Rectal smooth muscle tissue (tissue), 1 donor: ENCODE measurements around the gene YIF1A.
"Not testable (repeated sequence)": the region's sequence is repeated elsewhere in the genome, so short reads cannot be mapped to it uniquely, and the experiment has no call there.

ENCODE experiments used
- H3K27ac ChIP-seq: one replicate; pipeline ENCODE4 v1.7.0; 2013; ENCODE audit warnings: low read depth, low read length, inconsistent platforms
- H3K27me3 ChIP-seq: one replicate; pipeline ENCODE4 v1.7.0; 2013; ENCODE audit warnings: low read length; ENCODE audit not compliant: control insufficient read depth, insufficient read depth
- H3K36me3 ChIP-seq: one replicate; pipeline ENCODE4 v1.7.0; 2013; ENCODE audit warnings: low read length; ENCODE audit not compliant: control insufficient read depth, insufficient read depth
- H3K4me1 ChIP-seq: one replicate; pipeline ENCODE4 v1.7.0; 2013; ENCODE audit warnings: low read length; ENCODE audit not compliant: control insufficient read depth, insufficient read depth
- H3K4me3 ChIP-seq: one replicate; pipeline ENCODE4 v1.7.0; 2013; ENCODE audit warnings: low read length
- H3K9ac ChIP-seq: one replicate; pipeline ENCODE4 v1.7.0; 2013; ENCODE audit warnings: low read length

YIF1A gene

DNA sequence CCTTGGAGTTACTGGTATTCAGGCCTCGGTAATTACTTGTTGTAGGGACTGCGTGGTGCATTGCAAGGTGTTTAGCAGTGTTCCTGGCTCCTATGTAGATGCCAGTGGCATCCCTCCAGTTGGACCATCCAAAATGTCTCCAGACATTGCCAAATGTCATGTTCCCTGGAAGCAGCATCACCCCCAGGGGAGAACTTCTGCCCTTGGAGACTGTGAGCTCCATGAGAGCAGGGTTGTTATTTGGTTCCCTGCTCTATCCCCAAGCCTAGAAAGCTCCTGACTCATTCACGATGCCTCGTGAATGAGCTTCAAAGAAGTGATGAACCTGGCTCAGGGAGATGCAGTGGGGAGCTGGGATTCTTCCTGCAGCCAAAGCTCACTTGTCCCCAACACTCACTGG is 32.7 kb upstream of the YIF1A start:
- H3K36me3 ChIP-seq, result no peaks in the 10 kb centered on the region
- H3K4me1 ChIP-seq, result peaks cover 9% of the 10 kb centered on the region
- H3K9ac ChIP-seq, result no peak overlapping the region
- no peaks in the 10 kb centered on the region for H3K27me3 ChIP-seq
- no peak overlapping the region for H3K27ac ChIP-seq
- H3K4me3 ChIP-seq, result no peak overlapping the region

DNA sequence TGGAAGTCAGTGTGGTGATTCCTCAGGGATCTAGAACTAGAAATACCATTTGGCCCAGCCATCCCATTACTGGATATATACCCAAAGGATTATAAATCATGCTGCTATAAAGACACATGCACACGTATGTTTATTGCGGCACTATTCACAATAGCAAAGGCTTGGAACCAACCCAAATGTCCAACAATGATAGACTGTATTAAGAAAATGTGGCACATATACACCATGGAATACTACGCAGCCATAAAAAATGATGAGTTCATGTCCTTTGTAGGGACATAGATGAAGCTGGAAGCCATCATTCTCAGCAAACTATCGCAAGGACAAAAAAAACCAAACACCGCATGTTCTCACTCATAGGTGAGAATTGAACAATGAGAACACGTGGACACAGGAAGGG is 31.8 kb upstream of the YIF1A start:
- H3K27me3 ChIP-seq, H3K36me3 ChIP-seq, H3K4me3 ChIP-seq, H3K9ac ChIP-seq, H3K27ac ChIP-seq: not testable (repeated sequence)
- H3K4me1 ChIP-seq, result peaks cover 13% of the 10 kb centered on the region

DNA sequence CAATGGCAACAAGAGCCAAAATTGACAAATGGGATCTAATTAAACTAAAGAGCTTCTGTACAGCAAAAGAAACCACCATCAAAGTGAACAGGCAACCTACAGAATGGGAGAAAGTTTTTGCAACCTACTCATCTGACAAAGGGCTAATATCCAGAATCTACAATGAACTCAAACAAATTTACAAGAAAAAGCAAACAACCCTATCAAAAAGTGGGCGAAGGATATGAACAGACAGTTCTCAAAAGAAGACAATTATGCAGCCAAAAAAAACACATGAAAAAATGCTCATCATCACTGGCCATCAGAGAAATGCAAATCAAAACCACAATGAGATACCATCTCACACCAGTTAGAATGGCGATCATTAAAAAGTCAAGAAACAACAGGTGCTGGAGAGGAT is 31.3 kb upstream of the YIF1A start:
- H3K27ac ChIP-seq, H3K4me3 ChIP-seq, H3K36me3 ChIP-seq, H3K9ac ChIP-seq, H3K27me3 ChIP-seq: not testable (repeated sequence)
- peaks cover 16% of the 10 kb centered on the region for H3K4me1 ChIP-seq

DNA sequence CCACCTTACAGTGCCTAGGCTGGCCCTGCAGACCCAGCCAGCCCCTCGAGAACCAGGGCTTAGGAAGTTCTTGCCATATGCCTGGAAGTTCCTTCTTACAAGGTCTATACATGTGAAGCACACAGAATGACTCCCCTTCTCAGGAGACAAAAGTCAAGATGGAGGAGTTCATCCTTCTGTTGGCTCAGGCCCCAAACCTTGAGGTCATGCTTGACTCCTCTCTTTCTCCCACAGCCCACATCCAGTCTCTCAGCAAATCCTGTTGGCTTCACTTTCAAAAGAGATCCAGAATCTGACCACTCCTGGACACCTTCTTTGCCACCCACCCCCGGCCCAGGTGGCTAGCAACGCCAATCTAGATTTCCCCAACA is 29.6 kb upstream of the YIF1A start:
- H3K4me1 ChIP-seq, result peaks cover 16% of the 10 kb centered on the region
- no peak overlapping the region for H3K9ac ChIP-seq
- no peak overlapping the region for H3K27ac ChIP-seq
- no peak overlapping the region for H3K4me3 ChIP-seq
- H3K36me3 ChIP-seq, result no peaks in the 10 kb centered on the region
- no peaks in the 10 kb centered on the region for H3K27me3 ChIP-seq

- Histone ChIP-seq H3K36me3 (no peaks in the 10 kb centered on the region), H3K27ac (peak overlapping the region; percentile 94), H3K4me1 (peaks cover 16% of the 10 kb centered on the region), H3K9ac (peak overlapping the region; percentile 40), H3K27me3 (no peaks in the 10 kb centered on the region), H3K4me3 (peak overlapping the region; percentile 50)
Measured at GRCh38 chr11:66317723-66318599, 29.0 kb upstream of the YIF1A start.

DNA sequence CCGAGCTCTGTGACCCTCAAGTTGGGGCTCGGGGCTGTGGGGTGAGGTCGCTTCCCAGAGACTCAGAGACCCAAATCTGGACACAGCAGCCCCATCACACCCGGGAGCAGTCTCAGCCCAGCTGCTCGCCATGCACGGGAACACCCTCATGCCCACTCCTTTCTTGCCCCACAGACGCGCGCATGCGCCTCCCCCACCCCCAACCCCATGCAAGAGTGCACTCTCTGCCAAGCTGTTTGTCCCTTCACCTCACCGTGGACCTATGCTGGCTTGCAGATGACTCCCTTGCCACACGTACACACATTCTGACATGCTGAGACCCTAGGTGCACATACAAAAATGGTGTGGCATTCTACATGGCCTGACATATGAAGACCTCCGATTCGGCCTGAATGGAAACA is 28.4 kb upstream of the YIF1A start:
- Histone ChIP-seq H3K9ac (peak overlapping the region; percentile 40), H3K4me3 (peak overlapping the region; percentile 50), H3K27me3 (no peaks in the 10 kb centered on the region), H3K4me1 (peaks cover 16% of the 10 kb centered on the region), H3K27ac (peak overlapping the region; percentile 94), H3K36me3 (no peaks in the 10 kb centered on the region)

DNA sequence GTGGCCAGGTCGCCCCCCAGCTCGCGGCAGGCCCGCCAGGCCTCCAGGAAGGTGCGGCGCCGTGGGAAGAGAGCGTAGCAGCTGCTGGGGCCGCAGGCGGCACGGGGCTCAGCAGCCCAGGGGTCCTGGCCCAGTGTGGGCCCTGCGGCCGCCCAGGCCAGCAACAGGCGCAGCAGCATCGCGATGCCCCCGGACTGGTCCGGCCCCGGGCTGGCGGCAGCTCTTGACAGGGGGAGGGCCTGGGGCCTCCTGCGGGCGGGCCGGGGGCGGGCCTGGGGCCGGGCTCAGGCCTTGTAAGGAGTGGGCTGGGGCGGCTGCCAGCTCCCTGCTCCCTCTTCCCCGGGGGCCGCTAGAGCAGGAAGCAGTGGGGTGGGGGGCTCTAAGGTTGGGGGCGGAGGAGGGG is 27.9 kb upstream of the YIF1A start, which contains the start of gene CD248:
CD248 (minus strand) TSS at position 196 of the 403 bp plus-strand sequence; CDS start at position 179, 17 bp downstream.
- peak within 1 kb of the TSS; percentile 50 for H3K4me3 ChIP-seq
- peak within 1 kb of the TSS; percentile 94 for H3K27ac ChIP-seq
- H3K27me3 ChIP-seq, result no peaks in the 10 kb centered on the region
- H3K9ac ChIP-seq, result peak within 1 kb of the TSS; percentile 40
- H3K4me1 ChIP-seq, result peaks cover 16% of the 10 kb centered on the region
- no peaks in the 10 kb centered on the region for H3K36me3 ChIP-seq

DNA sequence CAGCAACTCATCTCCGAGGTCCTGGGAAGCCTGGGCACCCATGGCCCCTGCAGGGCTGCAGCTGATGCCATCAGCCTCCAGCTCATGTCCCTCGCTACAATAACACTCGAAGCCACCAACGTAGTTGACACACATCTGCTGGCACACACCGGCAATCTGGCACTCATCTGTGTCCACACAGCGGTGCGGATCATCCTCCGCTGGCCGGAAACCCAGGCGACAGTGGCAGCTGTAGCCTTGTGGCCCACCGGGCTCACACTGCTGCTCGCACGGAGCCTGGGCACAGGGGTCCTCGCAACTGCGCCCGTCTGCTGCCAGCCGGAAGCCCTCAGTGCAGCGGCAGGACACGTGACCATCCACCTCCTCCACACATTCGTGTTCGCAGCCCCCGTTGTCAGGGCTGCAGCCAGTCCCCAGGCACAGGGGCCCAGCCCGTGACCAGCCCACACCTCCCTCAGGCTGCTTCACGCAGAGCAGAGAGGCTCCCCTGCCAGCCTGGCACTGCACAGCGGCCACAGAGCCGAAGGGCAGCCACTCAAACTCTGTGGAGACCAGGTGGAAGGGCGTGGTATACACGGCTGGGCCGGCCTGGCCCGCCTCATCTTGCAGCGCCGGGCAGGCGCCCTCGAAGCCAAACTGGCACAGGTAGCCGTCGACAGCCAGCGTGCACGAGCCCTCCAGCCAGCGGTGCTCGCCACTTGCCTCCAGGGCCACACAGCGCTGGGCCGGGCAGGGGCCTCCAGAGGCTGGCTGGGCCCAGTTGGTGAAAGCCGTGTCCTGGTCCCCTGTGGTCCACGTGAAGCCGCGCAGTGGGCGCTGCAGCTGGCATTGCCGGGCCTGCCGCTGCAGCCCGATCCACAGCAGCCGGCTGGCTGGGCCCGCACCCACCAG is 27.2 kb upstream of the YIF1A start:
- no peaks in the 10 kb centered on the region for H3K27me3 ChIP-seq
- peaks cover 16% of the 10 kb centered on the region for H3K4me1 ChIP-seq
- H3K9ac ChIP-seq, result peak overlapping the region; percentile 32
- no peaks in the 10 kb centered on the region for H3K36me3 ChIP-seq
- H3K4me3 ChIP-seq, result peak overlapping the region; percentile 47
- H3K27ac ChIP-seq, result peak overlapping the region; percentile 94

GRCh38 chr11:66315498-66315885 is 26.5 kb upstream of the YIF1A start:
- Histone ChIP-seq H3K27ac (no peak overlapping the region), H3K36me3 (no peaks in the 10 kb centered on the region), H3K9ac (no peak overlapping the region), H3K27me3 (no peaks in the 10 kb centered on the region), H3K4me3 (peak overlapping the region; percentile 47), H3K4me1 (peaks cover 16% of the 10 kb centered on the region)

DNA sequence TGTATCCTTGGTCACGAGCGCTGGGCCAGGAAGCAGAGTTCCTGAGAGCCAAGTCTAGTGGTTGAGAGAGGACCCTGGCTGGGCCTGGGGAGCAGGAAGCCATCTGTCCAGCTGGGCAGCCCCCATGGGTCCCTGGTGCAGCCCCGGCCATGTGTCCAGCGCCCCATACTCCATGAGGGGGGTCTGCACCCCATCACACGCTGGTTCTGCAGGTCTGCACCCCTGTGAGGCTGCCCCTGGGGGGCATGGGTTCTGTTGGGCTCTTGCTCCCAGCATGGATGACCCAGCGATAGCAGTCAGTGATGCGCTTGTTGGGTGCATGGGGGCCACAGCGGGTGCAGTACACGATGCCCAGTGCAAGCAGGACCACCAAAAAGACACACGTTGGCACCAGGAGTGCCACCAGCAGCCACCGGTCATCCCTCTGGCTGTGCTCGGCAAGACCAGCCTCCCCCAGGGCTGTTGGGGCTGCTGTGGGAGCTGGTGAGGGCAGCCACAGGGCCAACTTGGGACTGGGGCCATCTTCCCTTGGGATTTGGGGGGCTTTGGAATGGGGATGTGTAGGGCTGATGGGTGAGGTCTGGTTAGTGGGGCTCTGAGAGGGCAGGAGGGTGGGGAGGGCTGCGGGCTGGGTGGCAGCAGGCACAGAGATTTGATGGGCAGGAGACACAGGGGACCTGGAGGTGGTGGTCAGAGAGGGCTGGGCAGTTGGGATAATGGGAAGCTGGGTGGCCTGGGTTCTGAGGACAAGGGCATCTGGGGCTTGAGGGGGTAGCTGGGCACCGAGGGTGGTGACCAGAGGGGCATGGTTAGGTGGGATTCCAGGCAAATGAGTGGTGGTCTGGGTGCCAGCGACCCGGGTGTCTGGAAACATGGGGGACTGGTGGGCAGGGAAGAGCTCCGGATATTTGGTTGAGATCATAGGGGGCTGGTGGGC is 25.9 kb upstream of the YIF1A start:
- Histone ChIP-seq H3K9ac (no peak overlapping the region), H3K27ac (no peak overlapping the region), H3K4me1 (peaks cover 16% of the 10 kb centered on the region), H3K4me3 (peak overlapping the region; percentile 47), H3K36me3 (no peaks in the 10 kb centered on the region), H3K27me3 (no peaks in the 10 kb centered on the region)

- peak overlapping the region; percentile 26 for H3K4me3 ChIP-seq
- H3K4me1 ChIP-seq, result peaks cover 16% of the 10 kb centered on the region
- H3K27me3 ChIP-seq, result no peaks in the 10 kb centered on the region
- no peak overlapping the region for H3K9ac ChIP-seq
- H3K27ac ChIP-seq, result peak overlapping the region; percentile 74
- H3K36me3 ChIP-seq, result no peaks in the 10 kb centered on the region
Measured at GRCh38 chr11:66314186-66314501, 25.2 kb upstream of the YIF1A start.
